GM12891 (cell line): Measurements from ENCODE around the gene TKTL1.

ENCODE experiments used
- PAX5 ChIP-seq: IDR thresholded peaks from 2 replicates; pipeline ENCODE4 v1.6.1; 2011; ENCODE audit warnings: low read length, moderate library complexity, mild to moderate bottlenecking; ENCODE audit not compliant: insufficient read depth, severe bottlenecking
- POLR2A ChIP-seq: IDR thresholded peaks from 2 replicates; pipeline ENCODE4 v1.6.1; 2011; ENCODE audit warnings: low read depth, low read length, control low read depth
- POLR2AphosphoS5 ChIP-seq: IDR thresholded peaks from 2 replicates; pipeline ENCODE4 v1.6.1; 2011; ENCODE audit warnings: low read depth, low read length, control low read depth
- TAF1 ChIP-seq: IDR thresholded peaks from 2 replicates; pipeline ENCODE4 v1.6.1; 2011; ENCODE audit warnings: low read depth, low read length, control low read depth

- no peak for TF ChIP-seq PAX5
- no peak for TF ChIP-seq POLR2AphosphoS5
- no peak for TF ChIP-seq POLR2A
- TF ChIP-seq TAF1: no peak
These were observed 29.9 kb downstream of the TKTL1 start for GRCh38 chrX:154325541-154325940.
